Measurements from ENCODE around the gene HOGA1.
"Not testable (repeated sequence)": the region's sequence is repeated elsewhere in the genome, so short reads cannot be mapped to it uniquely, and the experiment has no call there.

HOGA1 gene
- total RNA-seq = 0 to 1.3 (median 0) reads per million in 17 experiments

DNA sequence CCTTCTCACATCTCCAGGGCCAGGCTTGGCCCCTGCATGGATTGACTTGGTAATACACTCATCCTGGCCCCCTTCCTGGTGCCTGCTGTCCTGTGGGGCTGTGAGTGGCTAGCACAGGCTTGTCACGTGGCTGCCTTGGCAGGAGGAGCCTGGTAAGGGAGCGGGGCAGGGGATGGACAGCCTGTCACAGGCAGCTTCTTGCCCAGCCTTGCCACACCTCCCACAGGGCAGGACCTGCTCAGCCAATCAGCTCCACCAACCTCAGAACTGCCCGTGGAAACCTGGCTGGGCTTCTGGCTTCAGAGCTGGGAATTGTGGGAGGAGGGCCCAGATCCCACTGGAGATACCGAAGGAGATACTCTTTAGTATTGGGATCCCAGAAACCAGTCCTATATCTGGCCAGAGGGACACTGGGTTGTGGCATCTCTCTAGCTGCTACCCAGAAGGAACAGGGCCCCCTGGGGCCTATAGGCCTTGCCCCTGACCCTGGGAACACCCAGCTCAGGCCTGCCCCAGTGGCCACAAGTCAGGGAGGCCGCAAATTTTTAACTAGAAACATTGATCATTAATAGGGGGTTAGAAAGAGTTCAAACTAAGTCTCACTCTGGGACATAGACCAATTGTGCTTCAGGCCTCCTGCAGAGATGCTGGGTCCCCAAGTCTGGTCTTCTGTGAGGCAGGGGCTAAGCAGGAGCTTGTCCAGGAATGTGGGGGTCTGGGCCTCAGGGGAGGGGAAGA lies at the start of gene HOGA1:
HOGA1 (plus strand) TSS at position 330 of the 738 bp plus-strand sequence; CDS start at position 645, 315 bp downstream.
- no peak for DNase-seq

- DNase-seq = peak; percentile 56 to 83 (median 68)
These were observed 49.3 kb upstream of the HOGA1 start for GRCh38 chr10:97534746-97535367.

DNA sequence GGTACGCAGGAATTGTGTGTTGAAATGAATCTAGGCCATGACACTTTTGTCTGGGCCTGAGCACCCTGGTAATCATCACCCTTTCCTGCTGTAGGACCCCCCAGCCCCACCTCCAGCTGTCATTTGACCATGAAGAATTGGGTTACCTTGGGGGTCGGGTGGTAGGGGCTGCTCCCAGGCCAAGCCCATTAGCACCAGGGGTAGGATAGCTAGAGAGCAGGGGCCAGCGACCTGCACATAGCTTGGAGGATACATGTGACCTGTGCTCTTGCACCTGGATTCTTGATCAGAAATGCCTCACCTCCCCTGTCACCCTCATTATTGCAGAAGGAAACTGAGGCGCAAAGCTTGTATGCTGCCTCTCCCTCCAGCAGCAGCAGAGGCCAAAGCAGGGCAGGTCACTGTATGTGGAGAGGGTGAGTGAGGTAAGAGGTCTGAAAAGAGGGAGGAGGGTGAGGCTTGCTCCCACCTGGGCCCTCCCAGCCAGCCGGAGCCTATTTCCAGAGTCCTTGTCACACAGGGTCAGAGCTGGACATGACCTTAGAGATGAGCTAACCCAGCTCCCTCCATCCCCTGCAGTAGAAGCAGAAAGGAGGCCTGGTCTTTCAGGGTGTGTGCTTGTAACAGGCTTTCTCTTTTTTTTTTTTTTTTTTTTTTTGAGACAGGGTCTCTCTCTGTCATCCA lies 46.9 kb upstream of the HOGA1 start:
- no peak for DNase-seq

- DNase-seq = no peak
These were observed 45.8 kb upstream of the HOGA1 start for GRCh38 chr10:97538411-97538810.

DNA sequence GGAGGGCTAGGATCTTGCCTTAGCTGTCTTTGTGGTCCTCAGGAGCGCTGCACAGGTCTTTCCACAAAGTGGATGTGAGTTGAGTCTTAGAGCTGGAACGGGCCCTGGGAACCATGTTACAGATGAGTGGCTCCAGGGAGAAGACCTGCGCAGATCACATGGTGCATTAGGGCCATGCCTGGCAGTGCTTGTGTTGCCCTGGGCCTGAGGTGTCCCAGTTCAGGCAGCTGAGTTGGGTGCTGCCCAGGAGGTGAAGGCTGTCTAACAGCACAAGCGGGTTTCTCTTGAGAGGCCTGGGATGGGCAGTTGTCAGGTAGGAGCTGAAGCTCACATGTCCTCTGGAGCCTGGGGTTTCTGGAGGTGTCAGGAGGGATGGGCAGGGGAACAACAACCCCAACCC lies 45.4 kb upstream of the HOGA1 start:
- DNase-seq = no peak

- DNase-seq = peak in 1 of 4 experiments; percentile 17
These were observed 44.5 kb upstream of the HOGA1 start for GRCh38 chr10:97539523-97540200.

GRCh38 chr10:97540669-97541500 lies 43.3 kb upstream of the HOGA1 start:
- DNase-seq = peak; percentile 9 to 48 (median 39)

- DNase-seq = peak; percentile 73 to 87 (median 86)
These were observed 41.8 kb upstream of the HOGA1 start for GRCh38 chr10:97542169-97543024.

GRCh38 chr10:97543025-97543546 lies 41.1 kb upstream of the HOGA1 start:
- peak; percentile 85 to 94 (median 93) for DNase-seq

DNA sequence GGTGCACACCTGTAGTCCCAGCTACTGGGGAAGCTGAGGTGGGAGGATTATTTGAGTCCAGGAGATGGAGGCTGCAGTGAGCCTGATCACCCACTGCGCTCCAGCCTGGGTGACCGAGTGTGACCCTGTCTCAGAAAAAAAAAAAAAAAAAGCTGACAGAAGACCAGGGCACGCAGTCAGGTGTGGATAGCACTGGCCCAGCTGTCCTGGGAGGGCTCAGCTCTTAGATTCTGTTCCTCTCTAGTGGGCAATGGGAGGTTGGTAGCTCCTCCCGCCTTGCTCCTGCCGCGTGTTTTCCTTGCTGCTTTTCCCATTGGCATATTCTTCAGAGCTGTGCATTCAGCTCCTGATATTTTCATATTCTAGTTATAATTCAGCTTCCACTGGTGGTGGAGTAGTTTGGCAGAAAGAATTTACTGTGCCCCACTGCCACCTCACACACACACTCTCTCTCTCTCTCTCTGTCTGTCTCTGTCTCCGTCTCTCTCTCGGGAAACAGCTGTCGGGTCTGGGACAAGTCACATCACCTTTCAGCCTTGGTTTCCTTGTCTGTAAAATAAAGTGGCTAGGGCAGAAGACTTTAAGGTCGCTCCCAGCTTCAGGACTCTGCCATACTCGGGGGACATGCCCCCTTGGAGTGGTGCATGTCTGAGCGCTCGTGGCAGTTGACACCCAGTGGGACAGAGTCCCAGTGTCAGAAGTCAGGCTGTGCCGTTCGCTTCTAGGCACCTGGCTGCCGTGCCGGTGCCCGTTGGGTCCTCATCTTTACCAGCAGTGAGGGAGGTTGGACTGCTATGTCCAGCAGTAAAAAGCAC lies 37.5 kb upstream of the HOGA1 start:
- no peak for DNase-seq

- peak; percentile 36 to 70 (median 66) for DNase-seq
These were observed 37.0 kb upstream of the HOGA1 start for GRCh38 chr10:97547271-97547600.

DNA sequence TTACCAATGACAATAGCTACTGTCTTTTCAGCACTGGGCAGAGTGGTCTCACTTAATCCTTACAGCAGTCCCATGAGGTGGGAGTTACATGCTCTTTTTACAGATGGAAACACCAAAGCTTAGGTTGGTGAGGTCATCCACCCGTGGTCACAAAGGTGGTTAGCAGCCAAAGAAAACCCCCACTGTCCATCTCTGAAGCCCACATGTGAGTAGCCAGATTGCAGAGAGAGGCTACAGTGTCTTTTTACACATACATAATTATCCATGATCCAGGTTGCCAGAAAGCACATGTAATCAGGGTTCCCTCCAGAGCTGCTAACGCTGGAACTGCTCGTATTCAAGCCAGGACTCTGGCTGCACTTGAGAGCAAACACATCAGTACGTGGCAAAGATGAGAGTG lies 36.2 kb upstream of the HOGA1 start:
- DNase-seq = peak in 1 of 4 experiments; percentile 20

DNA sequence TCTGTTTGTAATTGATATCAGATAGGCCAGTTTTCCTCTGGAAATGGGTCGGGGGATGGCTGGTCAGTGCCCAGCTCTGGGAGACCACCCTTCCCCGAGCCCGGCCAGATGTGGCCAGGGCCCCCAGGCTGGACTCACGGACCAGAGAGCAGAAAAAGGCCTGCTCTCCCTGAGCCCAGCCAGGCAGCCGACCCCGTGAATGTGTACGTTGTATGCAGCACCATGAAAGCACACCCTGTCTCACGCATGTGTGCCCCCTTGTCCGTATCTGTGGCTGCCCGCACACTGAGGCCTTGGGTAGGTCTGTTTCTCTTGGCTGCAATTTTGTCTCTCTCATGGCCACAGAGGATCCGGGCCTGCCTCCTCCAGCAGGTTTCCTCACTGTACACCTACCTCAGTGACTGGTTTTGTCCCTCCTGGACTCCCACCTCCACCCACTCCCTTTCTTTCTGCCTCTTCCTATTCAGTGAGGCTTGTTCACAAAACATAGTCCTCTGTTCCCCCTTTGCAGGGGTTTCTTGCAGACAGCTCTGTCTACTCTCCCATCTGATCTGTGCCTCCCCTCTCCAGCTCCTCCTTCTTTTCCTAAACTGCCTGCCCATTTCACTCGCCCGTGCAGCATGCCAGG lies 35.2 kb upstream of the HOGA1 start:
- peak in 1 of 4 experiments; percentile 27 for DNase-seq

DNA sequence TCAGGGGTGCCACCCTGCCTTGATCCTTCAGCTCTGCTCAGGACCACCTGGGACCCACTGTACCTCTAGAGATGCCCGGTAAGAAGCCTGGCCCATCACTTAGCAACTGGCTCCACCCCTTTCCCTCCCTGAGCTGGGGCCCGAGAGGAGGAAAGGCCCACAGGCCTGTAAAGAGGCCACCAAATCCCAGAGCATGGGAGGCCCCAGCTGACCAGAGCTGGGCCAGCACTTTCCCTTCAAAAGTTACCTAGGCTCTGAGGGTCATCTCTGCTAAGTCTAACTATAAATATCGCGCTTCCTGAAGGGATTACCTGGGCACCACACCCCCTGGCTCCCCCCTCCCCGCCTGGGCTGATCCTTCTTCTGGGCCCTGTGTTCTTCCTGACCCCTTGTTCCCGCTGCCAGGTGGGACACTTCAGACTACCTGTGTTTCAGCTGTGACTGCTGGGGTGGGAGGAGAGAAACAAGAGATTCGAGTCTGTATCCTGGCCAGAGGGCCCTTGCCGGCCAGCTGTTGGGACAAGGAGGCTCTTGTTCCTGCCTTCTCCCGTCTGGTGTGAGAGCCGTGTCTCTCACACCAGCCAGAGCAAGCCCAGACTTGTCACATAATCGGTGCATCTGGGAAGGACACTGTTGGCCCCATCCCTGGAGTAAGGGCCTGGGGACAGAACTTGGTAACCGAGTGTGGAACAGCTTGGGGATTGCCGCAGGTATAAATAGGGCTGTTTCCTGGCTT lies 34.4 kb upstream of the HOGA1 start:
- DNase-seq = no peak

GRCh38 chr10:97550336-97551149 lies 33.6 kb upstream of the HOGA1 start:
- DNase-seq = no peak

GRCh38 chr10:97551271-97551670 lies 32.9 kb upstream of the HOGA1 start:
- DNase-seq = no peak

GRCh38 chr10:97553575-97554031 lies 30.6 kb upstream of the HOGA1 start:
- DNase-seq = peak; percentile 38 to 78 (median 61)

- not testable (repeated sequence) for DNase-seq
These were observed 29.9 kb upstream of the HOGA1 start for GRCh38 chr10:97554336-97554735.

Measured in suppressor macrophage (primary cell).